PC-9 (cell line): ENCODE results near the gene SCRN1.

Source experiments
- CTCF ChIP-seq: fragments of 200-600 bp; sonication (generic); conservative IDR thresholded peaks from 2 replicates; pipeline ENCODE4 v1.6.1; 2017; ENCODE audit warnings: mixed run types, antibody characterized with exemption, mild to moderate bottlenecking, moderate library complexity
- EZH2 ChIP-seq: fragments of 200-600 bp; sonication (generic); IDR thresholded peaks from 2 replicates; pipeline ENCODE4 v1.8.0; 2017; ENCODE audit warnings: antibody characterized with exemption, low read depth

GRCh38 chr7:29956487-29956836 is 33.1 kb downstream of the SCRN1 start:
- TF ChIP-seq CTCF: no peak
- TF ChIP-seq EZH2: no peak
